ENCODE results near the gene PKNOX2. TPM values are rescaled to one million over a fixed set of nuclear protein-coding genes. Genes with fewer than 3 reads are reported as not detected.

PKNOX2 gene
- total and polyA plus RNA-seq, 4 donors: 0.14 to 0.29 (median 0.24) TPM

DNA sequence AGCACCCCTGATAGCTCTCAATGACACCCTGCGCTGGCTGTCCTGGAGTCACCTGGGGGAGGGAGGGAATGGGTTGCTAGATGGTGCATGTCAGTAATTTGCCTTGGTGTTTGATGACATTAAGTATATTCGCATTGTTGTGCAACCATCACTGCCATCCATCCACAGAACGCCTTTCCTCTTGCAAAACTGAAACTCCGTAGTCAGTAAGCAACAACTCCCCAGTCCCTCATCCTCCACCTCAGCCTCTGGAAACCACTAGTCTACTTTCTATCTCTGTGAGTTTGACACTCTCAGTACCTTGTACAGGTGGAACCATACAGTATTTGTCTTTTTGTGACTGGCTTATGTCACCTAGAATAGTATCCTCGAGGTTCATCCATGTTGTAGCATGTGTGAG is 62.6 kb downstream of the PKNOX2 start (continued):
- TF ChIP-seq, protein P1, sequence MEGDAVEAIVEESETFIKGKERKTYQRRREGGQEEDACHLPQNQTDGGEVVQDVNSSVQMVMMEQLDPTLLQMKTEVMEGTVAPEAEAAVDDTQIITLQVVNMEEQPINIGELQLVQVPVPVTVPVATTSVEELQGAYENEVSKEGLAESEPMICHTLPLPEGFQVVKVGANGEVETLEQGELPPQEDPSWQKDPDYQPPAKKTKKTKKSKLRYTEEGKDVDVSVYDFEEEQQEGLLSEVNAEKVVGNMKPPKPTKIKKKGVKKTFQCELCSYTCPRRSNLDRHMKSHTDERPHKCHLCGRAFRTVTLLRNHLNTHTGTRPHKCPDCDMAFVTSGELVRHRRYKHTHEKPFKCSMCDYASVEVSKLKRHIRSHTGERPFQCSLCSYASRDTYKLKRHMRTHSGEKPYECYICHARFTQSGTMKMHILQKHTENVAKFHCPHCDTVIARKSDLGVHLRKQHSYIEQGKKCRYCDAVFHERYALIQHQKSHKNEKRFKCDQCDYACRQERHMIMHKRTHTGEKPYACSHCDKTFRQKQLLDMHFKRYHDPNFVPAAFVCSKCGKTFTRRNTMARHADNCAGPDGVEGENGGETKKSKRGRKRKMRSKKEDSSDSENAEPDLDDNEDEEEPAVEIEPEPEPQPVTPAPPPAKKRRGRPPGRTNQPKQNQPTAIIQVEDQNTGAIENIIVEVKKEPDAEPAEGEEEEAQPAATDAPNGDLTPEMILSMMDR (IDR thresholded peaks at IDR 0.05; ENCODE audit: low read depth, low read length, missing input control): no peak

DNA sequence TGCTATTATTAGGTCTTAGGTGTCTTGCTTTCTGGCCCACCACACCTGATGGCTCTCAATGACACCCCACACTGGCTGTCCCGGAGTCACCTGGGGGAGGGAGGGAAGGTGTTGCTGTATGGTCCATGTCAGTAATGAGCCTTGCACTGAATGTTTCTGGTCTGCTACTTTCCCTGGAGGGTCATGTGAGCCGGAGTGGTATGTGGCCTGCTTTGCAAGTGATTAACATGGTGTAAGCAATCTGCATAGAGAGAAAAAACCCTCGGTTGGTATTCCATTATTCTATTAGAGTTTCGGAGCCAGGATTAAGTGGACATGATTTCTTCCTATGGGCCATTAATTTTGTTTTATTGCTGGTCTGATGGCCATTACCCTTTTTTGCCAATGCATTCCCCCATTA is 63.9 kb downstream of the PKNOX2 start:
- H3K27ac ChIP-seq (ENCODE audit: low read depth in 1 of 2, low read length in 2 of 2): no peak overlapping the region
- WGBS: 74% methylated on average over 4 of the region's 4 CpGs
- no peak overlapping the region for H3K9ac ChIP-seq (ENCODE audit: low read depth in 1 of 2, low read length in 2 of 2)
- no peaks in the 10 kb centered on the region for H3K27me3 ChIP-seq (ENCODE audit: control insufficient read depth in 4 of 4, insufficient read depth in 4 of 4, low read length in 3 of 4)
- no peak overlapping the region for H3K4me3 ChIP-seq (ENCODE audit: low read depth in 1 of 3, low read length in 3 of 3)
- DNase-seq (ENCODE audit: low spot score): no peak
- no peaks in the 10 kb centered on the region for H3K36me3 ChIP-seq (ENCODE audit: control insufficient read depth in 4 of 4, insufficient read depth in 3 of 4, low read depth in 1 of 4, low read length in 3 of 4)
- no peaks in the 10 kb centered on the region for H3K9me3 ChIP-seq (ENCODE audit: control insufficient read depth in 4 of 4, low read length in 3 of 4)
- no peaks in the 10 kb centered on the region for H3K4me1 ChIP-seq (ENCODE audit: control insufficient read depth in 4 of 4, insufficient read depth in 4 of 4, low read length in 3 of 4)
- TF ChIP-seq, protein P2, sequence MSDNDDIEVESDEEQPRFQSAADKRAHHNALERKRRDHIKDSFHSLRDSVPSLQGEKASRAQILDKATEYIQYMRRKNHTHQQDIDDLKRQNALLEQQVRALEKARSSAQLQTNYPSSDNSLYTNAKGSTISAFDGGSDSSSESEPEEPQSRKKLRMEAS (IDR thresholded peaks at IDR 0.05): no peak
- no peak for TF ChIP-seq EGR1 (IDR thresholded peaks at IDR 0.05; ENCODE audit: low read depth in 2 of 2)
- TF ChIP-seq, protein P3, sequence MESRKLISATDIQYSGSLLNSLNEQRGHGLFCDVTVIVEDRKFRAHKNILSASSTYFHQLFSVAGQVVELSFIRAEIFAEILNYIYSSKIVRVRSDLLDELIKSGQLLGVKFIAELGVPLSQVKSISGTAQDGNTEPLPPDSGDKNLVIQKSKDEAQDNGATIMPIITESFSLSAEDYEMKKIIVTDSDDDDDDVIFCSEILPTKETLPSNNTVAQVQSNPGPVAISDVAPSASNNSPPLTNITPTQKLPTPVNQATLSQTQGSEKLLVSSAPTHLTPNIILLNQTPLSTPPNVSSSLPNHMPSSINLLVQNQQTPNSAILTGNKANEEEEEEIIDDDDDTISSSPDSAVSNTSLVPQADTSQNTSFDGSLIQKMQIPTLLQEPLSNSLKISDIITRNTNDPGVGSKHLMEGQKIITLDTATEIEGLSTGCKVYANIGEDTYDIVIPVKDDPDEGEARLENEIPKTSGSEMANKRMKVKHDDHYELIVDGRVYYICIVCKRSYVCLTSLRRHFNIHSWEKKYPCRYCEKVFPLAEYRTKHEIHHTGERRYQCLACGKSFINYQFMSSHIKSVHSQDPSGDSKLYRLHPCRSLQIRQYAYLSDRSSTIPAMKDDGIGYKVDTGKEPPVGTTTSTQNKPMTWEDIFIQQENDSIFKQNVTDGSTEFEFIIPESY (IDR thresholded peaks at IDR 0.05): no peak
- TF ChIP-seq FOXA1 (IDR thresholded peaks at IDR 0.05): no peak
- TF ChIP-seq, protein P4, sequence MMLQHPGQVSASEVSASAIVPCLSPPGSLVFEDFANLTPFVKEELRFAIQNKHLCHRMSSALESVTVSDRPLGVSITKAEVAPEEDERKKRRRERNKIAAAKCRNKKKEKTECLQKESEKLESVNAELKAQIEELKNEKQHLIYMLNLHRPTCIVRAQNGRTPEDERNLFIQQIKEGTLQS (IDR thresholded peaks at IDR 0.05): no peak
- TF ChIP-seq, protein P5, sequence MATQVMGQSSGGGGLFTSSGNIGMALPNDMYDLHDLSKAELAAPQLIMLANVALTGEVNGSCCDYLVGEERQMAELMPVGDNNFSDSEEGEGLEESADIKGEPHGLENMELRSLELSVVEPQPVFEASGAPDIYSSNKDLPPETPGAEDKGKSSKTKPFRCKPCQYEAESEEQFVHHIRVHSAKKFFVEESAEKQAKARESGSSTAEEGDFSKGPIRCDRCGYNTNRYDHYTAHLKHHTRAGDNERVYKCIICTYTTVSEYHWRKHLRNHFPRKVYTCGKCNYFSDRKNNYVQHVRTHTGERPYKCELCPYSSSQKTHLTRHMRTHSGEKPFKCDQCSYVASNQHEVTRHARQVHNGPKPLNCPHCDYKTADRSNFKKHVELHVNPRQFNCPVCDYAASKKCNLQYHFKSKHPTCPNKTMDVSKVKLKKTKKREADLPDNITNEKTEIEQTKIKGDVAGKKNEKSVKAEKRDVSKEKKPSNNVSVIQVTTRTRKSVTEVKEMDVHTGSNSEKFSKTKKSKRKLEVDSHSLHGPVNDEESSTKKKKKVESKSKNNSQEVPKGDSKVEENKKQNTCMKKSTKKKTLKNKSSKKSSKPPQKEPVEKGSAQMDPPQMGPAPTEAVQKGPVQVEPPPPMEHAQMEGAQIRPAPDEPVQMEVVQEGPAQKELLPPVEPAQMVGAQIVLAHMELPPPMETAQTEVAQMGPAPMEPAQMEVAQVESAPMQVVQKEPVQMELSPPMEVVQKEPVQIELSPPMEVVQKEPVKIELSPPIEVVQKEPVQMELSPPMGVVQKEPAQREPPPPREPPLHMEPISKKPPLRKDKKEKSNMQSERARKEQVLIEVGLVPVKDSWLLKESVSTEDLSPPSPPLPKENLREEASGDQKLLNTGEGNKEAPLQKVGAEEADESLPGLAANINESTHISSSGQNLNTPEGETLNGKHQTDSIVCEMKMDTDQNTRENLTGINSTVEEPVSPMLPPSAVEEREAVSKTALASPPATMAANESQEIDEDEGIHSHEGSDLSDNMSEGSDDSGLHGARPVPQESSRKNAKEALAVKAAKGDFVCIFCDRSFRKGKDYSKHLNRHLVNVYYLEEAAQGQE (IDR thresholded peaks at IDR 0.05): no peak
- no peak for TF ChIP-seq SP1 (IDR thresholded peaks at IDR 0.05)
- no peak for TF ChIP-seq GABPA (IDR thresholded peaks at IDR 0.05 in 1 of 2, conservative IDR thresholded peaks at IDR 0.05 in 1 of 2)
- no peak for TF ChIP-seq RAD21 (IDR thresholded peaks at IDR 0.05)
- TF ChIP-seq YY1 (IDR thresholded peaks at IDR 0.05): no peak
- no peak for TF ChIP-seq JUND (IDR thresholded peaks at IDR 0.05)
- TF ChIP-seq NR2F2 (IDR thresholded peaks at IDR 0.05): no peak
- TF ChIP-seq TAF1 (conservative IDR thresholded peaks at IDR 0.05): no peak
